Transverse colon (tissue), 4 donors: ENCODE results near the gene MAST4. TPM values are rescaled to one million over a fixed set of nuclear protein-coding genes. Genes with fewer than 3 reads are reported as not detected.

Experiments used
- DNase-seq: peaks from one replicate; pipeline ENCODE4 v3.0.0-alpha.2; 2019
- H3K27ac ChIP-seq, 4 donors: fragments of 200-600 bp; sonication (generic); 2 replicates each; pipeline ENCODE4 v1.5.1; 2016 to 2018; ENCODE audit warnings: inconsistent platforms in 4 of 4
- H3K27me3 ChIP-seq: fragments of 200-600 bp; sonication (generic); 2 replicates; pipeline ENCODE4 v1.5.1; 2017; ENCODE audit warnings: inconsistent platforms
- H3K36me3 ChIP-seq, 4 donors: fragments of 200-600 bp; sonication (generic); 2 replicates each; pipeline ENCODE4 v1.5.1; 2017 to 2019; ENCODE audit warnings: inconsistent platforms in 4 of 4
- H3K4me1 ChIP-seq, 4 donors: fragments of 200-600 bp; sonication (generic); 2 replicates each; pipeline ENCODE4 v1.5.1; 2017 to 2020; ENCODE audit warnings: inconsistent platforms in 4 of 4
- H3K4me3 ChIP-seq, 4 donors: fragments of 200-600 bp; sonication (generic); 1 replicate in 1 of 4; 2 replicates in 3 of 4; pipeline versions ENCODE4 v1.5.1 to v1.6.1; 2017 to 2019; ENCODE audit warnings: inconsistent platforms in 4 of 4
- H3K9me3 ChIP-seq, 2 donors: fragments of 200-600 bp; sonication (generic); 2 replicates each; pipeline ENCODE4 v1.5.1; 2017 to 2019; ENCODE audit warnings: inconsistent platforms in 2 of 2
- EP300 ChIP-seq: sonication (generic); formaldehyde crosslinking; IDR thresholded peaks from one replicate; pipeline ENCODE4 v1.6.1; 2017; ENCODE audit warnings: antibody characterized with exemption, low read depth
- POLR2A ChIP-seq: fragments of 450-650 bp; IDR thresholded peaks from one replicate; pipeline ENCODE4 v1.6.1; 2016; ENCODE audit warnings: antibody characterized with exemption, mild to moderate bottlenecking, moderate library complexity
- POLR2AphosphoS5 ChIP-seq, 3 donors: sonication (generic); formaldehyde crosslinking; IDR thresholded peaks; one replicate each; pipeline ENCODE4 v1.6.1; 2016; ENCODE audit warnings: antibody characterized with exemption in 3 of 3
- WGBS, 2 donors: methylation state at CpG; one replicate each; pipeline ENCODE4 v1.1.5; 2018; ENCODE audit warnings: low coverage in 1 of 2; 5-methylcytosine and 5-hydroxymethylcytosine counted together
- in situ Hi-C, 4 donors: fragments of 200-750 bp; cut with MboI; loops; one replicate each; pipeline versions ENCODE4 v1.15.0 to v1.15.1; 2017; ENCODE audit warnings: low sequenced_read_pairs in 3 of 4, low pct_ligation_motif_present in 1 of 4, low pct_unique_long_range_greater_than_20kb in 1 of 4
- intact Hi-C: fragments of 100-400 bp; cut with DNase I; formaldehyde crosslinking; loops from one replicate; pipeline ENCODE4 v1.15.1; 2023; ENCODE audit warnings: low total_unique reads
- total RNA-seq, 4 donors: library from RNA; depleted of rRNA; stranded (reverse); fragments of >200 nt; gene quantifications; one replicate each; pipeline ENCODE4 v1.1.0, GENCODE V29; 2016
- TF ChIP-seq, protein P1 (sequence below), 5 experiments: fragments of 200-600 bp in 3 of 5; fragments of 450-650 bp in 2 of 5; sonication (generic) in 3 of 5; IDR thresholded peaks; 1 replicate in 2 of 5; 2 replicates in 3 of 5; pipeline ENCODE4 v1.5.1; 2016 to 2017; ENCODE audit warnings: antibody characterized with exemption in 5 of 5, inconsistent platforms in 3 of 5, mild to moderate bottlenecking in 2 of 5, moderate library complexity in 1 of 5

The MAST4 gene
- total RNA-seq, 4 donors from 2014 or later, result 20.3 to 46.8 (median 35.4) TPM

DNA sequence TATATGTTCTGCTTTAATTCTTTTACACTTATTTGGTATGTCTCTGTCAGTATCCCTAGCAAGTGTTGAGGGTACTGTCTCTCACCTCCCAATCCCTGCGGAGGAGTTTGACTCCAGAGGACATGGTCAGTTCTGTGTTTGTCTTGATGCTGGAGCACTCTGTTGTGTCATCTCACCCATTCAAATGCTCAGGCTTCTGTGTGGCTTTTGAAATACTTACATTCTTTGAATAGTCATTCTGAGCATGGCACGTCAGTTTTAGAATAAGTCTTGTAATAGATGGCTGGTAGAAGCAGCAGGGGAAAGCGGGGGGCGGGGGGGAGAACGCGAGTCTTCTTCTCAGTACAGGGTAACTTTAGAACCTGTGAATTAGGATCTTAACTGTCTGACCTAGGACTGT, 12.3 kb downstream of the MAST4 start:
- Histone ChIP-seq H3K4me3 (no peak overlapping the region), H3K27ac (no peak overlapping the region), H3K36me3 (no peaks in the 10 kb centered on the region), H3K4me1 (no peaks in the 10 kb centered on the region), H3K9me3 (no peaks in the 10 kb centered on the region), H3K27me3 (peaks cover 5% of the 10 kb centered on the region)
- TF ChIP-seq, protein P1, sequence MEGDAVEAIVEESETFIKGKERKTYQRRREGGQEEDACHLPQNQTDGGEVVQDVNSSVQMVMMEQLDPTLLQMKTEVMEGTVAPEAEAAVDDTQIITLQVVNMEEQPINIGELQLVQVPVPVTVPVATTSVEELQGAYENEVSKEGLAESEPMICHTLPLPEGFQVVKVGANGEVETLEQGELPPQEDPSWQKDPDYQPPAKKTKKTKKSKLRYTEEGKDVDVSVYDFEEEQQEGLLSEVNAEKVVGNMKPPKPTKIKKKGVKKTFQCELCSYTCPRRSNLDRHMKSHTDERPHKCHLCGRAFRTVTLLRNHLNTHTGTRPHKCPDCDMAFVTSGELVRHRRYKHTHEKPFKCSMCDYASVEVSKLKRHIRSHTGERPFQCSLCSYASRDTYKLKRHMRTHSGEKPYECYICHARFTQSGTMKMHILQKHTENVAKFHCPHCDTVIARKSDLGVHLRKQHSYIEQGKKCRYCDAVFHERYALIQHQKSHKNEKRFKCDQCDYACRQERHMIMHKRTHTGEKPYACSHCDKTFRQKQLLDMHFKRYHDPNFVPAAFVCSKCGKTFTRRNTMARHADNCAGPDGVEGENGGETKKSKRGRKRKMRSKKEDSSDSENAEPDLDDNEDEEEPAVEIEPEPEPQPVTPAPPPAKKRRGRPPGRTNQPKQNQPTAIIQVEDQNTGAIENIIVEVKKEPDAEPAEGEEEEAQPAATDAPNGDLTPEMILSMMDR (IDR thresholded peaks at IDR 0.05), result no peak
- intact Hi-C loops, result no loop called here
- DNase-seq, result no peak
- in situ Hi-C loops, result no loop called here
- WGBS, 2 donors, result 79 to 86% methylated on average over 5 to 6 of the region's 6 CpGs

DNA sequence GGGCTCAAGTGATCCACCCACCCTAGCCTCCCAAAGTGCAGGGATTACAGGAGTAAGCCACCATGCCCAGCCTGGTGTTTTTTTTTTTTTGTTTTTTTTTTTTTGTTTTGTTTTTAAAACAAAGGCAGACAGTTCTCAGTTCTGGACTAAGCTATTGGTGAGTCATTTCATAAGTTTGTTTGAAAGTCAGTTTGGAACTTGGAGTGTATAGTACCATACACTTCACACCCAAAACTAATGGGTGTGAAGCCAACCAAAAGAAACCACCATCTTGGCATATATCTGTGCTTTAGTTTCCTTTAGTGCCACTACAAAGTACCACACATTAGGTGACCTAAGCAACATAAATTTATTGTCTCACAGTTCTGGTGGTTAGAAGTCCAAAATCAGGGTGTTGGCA, 13.4 kb downstream of the MAST4 start:
- TF ChIP-seq POLR2A (no peak), POLR2AphosphoS5 (IDR thresholded peaks at IDR 0.05) (no peak), EP300 (no peak)
- TF ChIP-seq, protein P1 (IDR thresholded peaks at IDR 0.05), result no peak
- intact Hi-C loops, result no loop called here
- in situ Hi-C loops, result no loop called here

DNA sequence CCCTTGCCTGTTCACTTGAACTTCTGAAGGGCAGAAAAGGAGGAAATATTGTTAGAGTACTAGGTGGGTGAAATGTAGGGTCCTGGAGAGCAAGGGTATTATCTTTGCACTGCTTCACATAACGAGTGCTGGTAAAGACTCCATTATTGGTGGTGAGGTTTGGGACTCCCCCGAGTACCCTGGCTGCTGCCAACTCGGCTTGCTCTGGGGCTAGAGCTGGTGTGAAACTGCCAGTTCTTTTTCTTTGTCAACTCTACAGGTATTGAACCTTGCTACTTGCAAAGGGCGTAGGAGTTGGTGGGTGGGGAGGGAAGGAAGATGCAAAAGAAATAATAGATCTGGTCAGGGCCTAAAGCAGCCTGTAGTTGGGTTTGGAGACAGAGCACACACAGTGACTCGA, 16.0 kb downstream of the MAST4 start:
- WGBS, 2 donors, result 73 to 100% methylated on average over 1 to 5 of the region's 5 CpGs
- Histone ChIP-seq H3K27me3 (peaks cover 5% of the 10 kb centered on the region), H3K4me3 (no peak overlapping the region), H3K4me1 (peaks cover 0 to 2% (median 0%) of the 10 kb centered on the region in 4 donors), H3K9me3 (no peaks in the 10 kb centered on the region), H3K27ac (no peak overlapping the region), H3K36me3 (no peaks in the 10 kb centered on the region)
- in situ Hi-C loops, result no loop called here
- TF ChIP-seq, protein P1 (IDR thresholded peaks at IDR 0.05), result no peak
- no peak for TF ChIP-seq EP300
- TF ChIP-seq POLR2A, result no peak
- no peak for TF ChIP-seq POLR2AphosphoS5 (IDR thresholded peaks at IDR 0.05)
- no peak for DNase-seq
- intact Hi-C loops, result no loop called here

More for the DNA sequence above, 13.4 kb downstream of the MAST4 start:
- H3K27me3 ChIP-seq, result peaks cover 5% of the 10 kb centered on the region
- no peak for DNase-seq
- no peak overlapping the region for H3K4me3 ChIP-seq
- no peaks in the 10 kb centered on the region for H3K4me1 ChIP-seq
- H3K27ac ChIP-seq, result no peak overlapping the region
- no peaks in the 10 kb centered on the region for H3K36me3 ChIP-seq
- H3K9me3 ChIP-seq, result no peaks in the 10 kb centered on the region

DNA sequence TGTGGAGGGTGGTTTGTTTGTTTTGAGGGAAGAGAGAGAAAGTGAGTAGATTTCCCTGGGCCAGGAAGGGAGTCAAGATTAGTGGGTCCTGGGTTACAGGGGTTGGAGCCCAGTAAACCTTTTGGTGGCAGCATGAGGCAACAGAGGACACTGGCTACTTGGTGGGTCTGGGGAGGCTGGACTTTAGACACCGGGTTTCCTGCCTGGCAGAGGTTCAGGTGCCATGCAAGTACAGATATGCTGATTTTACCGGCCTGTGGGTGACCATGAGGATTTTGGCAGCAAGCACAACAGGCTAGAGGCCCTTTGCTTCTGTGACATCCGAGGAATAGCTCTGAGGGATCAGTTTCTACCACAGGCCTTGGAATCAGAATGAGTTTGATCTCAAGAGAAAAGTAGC, 18.9 kb downstream of the MAST4 start:
- no peak for DNase-seq
- WGBS, 2 donors, result 88% methylated on average over 3 of the region's 3 CpGs; no CpG with 5 or more reads in 1 of the 2 donors
- H3K9me3 ChIP-seq, result no peaks in the 10 kb centered on the region
- H3K4me3 ChIP-seq, result no peak overlapping the region
- TF ChIP-seq EP300, result no peak
- TF ChIP-seq, protein P1 (IDR thresholded peaks at IDR 0.05), result no peak
- no peaks in the 10 kb centered on the region for H3K27me3 ChIP-seq
- H3K4me1 ChIP-seq, result peaks cover 0 to 2% (median 0%) of the 10 kb centered on the region in 4 donors
- in situ Hi-C loops, result no loop called here
- H3K27ac ChIP-seq, result no peak overlapping the region
- no peaks in the 10 kb centered on the region for H3K36me3 ChIP-seq
- intact Hi-C loops, result no loop called here
